Frontal cortex (tissue), 4 donors: ENCODE measurements around the gene SYT14. TPM values are rescaled to one million over a fixed set of nuclear protein-coding genes. Genes with fewer than 3 reads are reported as not detected.
"Not testable (repeated sequence)": the region's sequence is repeated elsewhere in the genome, so short reads cannot be mapped to it uniquely, and the experiment has no call there.

Experiments
- DNase-seq, 2 donors: peaks; one replicate each; pipeline ENCODE4 v3.0.0; 2012; ENCODE audit warnings: low spot score in 2 of 2
- FAIRE-seq: peaks from 2 replicates; lab custom pipeline; 2012; peaks lifted over from hg19 to GRCh38; lab: Jason Lieb, UNC
- total RNA-seq: library from RNA; depleted of rRNA; stranded (reverse); fragments of >200 nt; gene quantifications from one replicate; pipeline ENCODE4 v1.2.3, GENCODE V29; 2014
- donor health status: control.
- donor health status: control.
- donor health status: control.

The SYT14 gene
- total RNA-seq, 1 donor from 2014 or later, result 51.4 TPM

DNA sequence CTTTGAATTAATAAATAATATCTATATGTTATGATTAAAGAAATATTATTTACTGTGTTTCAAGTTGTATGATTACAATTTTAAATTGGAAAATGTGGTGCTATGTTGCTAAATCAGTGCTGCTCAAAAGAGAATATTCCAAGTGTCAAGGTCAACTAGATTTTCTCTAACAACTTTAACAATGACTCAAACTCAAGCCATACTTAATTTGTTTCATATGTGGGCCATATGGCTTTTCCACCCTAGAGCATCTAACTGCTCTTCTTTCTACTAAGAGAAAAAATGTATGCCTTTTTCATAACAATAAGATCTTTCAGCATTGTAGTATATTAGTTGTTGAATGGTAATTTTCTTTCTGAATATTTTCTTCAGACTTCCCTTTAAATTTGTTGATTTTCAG lies 8.3 kb upstream of the SYT14 start:
- DNase-seq (no peak), FAIRE-seq (no peak)

DNA sequence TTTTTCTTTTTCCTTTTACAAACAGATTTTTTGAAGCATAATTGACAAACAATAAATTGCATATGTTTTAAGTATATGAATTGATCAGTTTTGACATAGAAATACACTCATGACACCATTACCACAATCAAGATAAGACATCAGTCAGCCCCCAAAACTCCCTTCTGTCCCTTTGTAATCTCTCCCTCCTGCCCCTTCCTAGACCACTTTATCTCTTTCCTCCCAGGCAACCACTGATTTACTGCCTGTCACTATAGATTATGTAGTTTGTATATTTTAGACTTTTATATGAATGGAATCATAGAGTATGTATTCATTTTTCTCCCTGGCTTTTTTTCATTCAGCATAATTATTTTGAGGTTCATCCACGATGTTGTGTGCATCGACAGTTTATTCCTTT lies 6.9 kb upstream of the SYT14 start:
- FAIRE-seq (no peak), DNase-seq (no peak)

DNA sequence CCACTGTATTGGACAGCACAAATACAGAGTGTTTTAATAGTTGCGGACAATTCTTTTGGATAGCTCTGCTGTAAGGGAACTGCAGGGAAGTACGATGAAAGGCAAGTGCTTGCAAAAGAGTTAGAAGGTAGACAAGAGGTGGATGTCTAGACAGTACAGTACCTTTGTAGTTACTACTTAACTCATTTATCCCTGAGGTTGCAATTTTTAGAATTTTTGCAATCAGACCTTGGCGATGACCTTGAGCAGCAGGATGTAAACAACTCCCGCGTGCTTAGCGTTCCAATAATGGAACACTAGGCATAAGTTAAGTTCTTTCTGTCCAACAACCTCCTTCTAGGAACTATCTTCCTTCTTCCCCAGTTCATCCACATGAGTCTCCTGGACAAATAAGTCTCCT lies 1.9 kb upstream of the SYT14 start:
- FAIRE-seq (no peak), DNase-seq (no peak)

DNA sequence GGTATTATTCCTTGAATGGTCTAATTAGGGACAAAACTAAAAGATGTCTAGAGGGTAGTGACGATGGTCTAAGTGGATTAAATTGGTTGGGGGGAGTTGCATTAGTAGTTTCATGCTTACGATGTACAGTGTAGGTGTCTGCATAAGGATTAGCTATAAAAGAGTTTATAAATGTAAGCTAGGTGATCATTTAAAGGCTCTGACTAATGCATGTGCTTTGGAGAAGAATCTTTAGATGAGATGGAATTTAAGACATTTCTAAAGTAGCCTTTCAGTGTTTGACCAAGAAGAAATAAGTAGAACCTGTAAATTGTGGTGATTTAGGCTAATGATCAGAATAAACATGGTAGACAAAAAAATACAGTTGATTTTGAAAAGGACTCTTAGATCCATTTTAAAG lies 7.4 kb downstream of the SYT14 start:
- no peak for FAIRE-seq
- no peak for DNase-seq

DNA sequence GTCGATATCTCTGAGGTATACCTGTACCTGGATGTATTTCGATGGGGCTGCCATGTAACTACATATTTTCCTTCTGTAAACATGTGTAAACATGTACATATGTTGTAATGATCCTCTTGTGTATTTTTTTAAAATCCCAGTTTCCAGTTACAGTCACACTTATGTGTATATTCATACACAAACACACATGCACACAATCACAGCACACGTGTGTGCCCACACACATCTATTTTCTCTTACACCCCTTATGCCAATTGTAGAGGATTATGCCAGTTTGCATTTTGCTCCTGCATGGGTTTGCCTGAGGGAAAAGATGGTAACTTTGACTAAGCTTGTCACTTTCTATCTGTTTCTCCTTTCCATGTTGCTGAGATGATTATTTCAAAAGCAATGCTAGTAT lies 10.1 kb downstream of the SYT14 start:
- DNase-seq (no peak), FAIRE-seq (no peak)

DNA sequence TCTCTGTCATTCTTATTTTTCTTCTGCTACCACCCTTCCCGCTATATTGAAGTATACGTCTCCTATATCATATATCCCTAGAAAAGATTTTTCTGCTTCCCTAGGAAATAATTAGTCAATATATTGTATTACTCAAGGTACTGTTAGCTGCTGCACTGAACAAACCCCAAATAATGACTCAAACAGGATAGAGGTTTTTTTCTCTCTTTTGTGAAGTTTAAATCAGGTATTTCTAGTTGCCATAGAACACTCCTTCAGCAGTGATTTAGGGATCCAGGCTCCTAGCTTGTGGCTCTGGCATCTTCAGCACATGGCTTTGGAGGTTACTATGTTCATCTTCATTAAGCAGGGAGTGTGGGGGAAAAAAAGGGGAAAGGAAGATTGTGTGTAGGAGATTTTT lies 18.1 kb downstream of the SYT14 start:
- no peak for FAIRE-seq
- DNase-seq, result no peak

DNA sequence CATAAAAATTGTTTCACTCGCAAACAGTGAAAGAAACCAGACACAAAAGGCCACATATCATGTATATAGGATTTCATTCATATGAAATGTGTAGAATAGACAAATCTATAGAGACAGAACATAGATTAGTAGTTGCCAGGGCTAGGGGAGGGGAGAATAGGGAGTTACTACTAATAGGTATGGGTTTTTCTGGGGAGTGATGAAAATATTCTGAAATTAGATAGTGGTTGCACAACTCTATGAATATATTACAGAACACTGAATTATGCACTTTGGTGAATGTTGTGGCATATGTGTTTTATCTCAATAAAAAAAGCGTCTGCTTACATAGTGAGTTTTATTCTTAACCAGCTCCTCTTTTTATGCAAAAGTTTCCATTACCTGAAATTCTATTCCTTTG lies 21.6 kb downstream of the SYT14 start:
- FAIRE-seq, result no peak
- no peak for DNase-seq

DNA sequence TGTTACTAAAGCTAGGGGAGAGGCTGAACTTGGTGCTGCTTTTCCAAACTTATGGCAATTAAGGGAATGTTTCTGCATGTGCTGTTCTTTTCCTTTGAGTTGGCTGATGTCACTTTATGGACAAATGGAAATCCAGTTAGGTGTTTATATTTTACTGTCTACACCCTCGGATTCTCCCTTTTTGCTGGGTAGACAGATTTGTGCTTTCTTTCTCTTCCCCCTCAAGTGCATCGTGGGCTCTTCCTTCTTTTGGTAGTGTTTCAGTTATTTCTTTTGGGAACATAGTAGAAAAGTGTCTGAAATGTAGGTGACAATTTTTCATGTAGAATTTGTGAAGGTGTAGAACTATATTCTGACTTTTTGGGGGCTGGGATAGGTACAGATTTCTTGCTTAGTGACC lies 22.9 kb downstream of the SYT14 start:
- DNase-seq (no peak), FAIRE-seq (no peak)

DNA sequence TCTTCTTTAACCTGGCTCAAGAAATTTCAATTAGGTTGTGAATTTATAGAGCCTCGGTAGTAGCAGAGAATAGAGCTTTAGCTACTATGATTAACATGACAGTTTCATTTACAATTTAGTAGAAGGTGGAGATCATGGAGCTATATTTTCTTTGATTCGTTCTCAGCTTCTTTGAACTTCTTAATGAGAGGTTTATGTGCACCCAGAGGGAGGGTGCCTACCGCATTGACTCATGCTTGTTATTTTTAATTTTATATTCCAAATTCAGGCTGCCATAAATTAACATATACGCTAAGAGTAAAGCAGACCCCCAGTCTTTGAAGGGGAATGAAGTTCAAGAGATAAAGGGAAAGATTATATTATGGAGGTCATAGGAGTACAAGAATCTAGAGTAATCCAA lies 24.4 kb downstream of the SYT14 start:
- DNase-seq, result no peak
- no peak for FAIRE-seq

DNA sequence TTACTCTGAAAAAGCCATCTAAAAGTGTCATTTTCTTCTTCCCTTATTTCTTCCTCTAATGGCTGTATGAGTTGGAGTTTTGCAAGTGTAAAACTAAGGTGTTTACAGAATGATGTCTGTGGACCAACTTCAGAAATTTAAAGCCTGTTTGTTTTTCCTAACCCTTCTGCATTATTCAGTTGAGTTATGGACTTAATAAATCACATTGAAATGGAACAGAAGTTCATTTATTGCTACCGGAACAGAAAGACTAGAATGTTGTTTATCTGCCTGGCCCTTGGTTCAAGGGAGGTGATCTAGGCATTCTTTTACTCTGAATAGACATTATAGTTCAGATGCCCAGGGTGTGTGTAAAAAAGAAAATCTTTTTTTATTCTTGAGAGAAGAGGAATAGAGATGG lies 24.8 kb downstream of the SYT14 start:
- DNase-seq, result no peak
- FAIRE-seq, result no peak

DNA sequence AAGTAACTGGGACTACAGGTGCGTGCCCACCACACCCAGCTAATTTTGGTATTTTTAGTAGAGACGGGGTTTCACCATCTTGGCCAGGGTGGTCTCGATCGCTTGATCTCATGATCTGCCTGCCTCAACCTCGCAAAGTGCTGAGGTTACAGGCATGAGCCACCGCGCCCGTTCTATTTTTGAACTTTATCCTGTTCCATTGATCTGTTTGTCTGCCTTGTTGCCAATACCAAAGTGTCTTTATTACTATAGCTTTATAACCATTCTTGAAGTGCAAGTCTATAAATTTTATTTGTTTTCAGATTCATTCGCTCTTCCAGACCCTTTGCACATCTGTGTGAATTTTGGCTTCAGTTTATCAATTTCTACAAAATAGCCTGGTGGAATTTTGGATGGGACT lies 28.0 kb downstream of the SYT14 start:
- FAIRE-seq, result no peak
- no peak for DNase-seq

DNA sequence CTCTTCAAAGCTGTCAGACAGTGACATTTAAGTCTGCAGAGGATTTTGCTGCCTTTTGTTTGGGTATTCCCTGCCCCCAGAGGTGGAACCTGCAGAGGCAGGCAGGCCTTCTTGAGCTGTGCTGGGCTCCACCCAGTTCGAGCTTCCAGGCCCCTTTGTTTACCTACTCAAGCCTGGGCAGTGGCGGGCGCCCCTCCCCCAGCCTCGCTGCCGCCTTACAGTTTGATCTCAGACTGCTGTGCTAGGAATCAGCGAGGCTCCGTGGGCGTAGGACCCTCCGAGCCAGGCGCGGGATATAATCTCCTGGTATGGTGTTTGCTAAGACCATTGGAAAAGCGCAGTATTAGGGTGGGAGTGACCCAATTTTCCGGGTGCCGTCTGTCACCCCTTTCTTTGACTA lies 40.7 kb downstream of the SYT14 start:
- FAIRE-seq, DNase-seq: not testable (repeated sequence)

DNA sequence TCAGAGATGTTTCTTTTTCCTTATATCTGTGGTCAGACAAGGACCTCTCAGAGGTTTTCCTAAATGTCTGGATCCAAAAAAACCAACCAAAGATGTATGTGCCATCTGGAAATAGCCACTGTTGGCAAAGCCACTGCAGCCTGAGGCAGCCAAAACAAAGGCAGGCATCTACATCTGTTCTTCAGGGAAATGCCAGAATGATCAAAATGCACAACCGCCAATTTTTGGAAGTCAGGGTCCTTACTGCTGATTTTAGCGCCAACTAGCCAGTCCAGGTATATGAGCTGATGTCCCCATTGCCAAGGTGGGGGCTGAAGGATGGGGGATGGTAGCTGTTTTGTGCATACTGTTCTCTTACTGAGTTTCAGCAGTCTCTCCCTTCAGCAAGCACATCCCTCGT lies 45.9 kb downstream of the SYT14 start:
- FAIRE-seq (no peak), DNase-seq (no peak)

DNA sequence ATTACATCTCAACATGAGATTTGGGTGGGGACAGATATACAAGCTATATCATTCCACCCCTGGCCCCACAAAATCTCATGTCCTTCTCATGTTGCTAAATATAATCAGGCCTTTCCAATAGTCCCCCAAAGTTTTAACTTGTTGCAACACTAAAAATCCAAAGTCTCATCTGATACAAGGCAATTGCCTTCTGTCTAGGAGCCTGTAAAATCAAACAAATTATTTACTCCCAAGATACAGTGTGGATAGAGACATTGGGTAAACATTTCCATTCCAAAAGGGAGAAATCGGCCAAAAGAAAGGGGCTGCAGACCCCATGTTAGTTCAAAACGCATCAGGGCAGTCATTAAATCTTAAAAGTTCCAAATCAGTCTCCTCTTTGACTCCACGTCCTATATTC lies 47.0 kb downstream of the SYT14 start:
- DNase-seq (no peak), FAIRE-seq (no peak)

DNA sequence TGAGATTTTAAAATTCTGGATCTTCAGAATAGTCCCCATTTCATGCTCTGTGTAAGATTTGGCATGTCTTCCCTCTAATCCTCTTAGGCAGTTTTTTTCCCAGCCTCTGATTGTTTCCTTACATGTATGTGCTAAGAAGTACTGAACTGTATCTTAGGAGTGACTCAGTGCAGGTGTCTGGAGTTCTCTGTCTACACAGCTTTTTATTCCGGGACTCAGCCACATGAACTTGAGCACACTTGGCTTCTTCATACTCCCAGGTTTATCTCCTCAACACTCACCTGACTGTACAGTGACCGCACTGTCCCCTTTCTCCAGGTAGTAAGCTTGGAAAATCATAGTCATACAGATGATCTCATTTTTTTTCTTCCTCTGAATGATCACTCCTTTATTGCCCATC lies 50.7 kb downstream of the SYT14 start:
- no peak for FAIRE-seq

DNA sequence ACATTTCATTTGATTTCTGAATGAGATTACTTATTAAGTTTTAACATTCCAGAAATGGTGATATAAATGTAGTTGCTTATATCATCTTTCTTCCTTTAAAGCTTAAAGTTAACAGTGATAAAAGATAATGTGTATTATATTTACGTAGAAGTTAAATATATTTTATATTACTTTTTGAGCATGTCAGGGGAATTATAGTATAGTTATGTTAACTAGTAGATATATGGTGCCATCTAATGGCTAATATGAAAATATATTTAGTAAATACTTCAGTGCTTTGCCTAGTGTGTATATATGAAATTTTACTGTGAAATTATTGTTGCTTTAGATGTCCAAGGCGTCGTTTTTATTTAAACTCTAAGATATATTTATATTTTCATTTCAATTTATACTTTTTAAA lies 51.5 kb downstream of the SYT14 start:
- DNase-seq, result no peak
- FAIRE-seq, result peak; percentile 99

More for the DNA sequence above, 50.7 kb downstream of the SYT14 start:
- no peak for DNase-seq

DNA sequence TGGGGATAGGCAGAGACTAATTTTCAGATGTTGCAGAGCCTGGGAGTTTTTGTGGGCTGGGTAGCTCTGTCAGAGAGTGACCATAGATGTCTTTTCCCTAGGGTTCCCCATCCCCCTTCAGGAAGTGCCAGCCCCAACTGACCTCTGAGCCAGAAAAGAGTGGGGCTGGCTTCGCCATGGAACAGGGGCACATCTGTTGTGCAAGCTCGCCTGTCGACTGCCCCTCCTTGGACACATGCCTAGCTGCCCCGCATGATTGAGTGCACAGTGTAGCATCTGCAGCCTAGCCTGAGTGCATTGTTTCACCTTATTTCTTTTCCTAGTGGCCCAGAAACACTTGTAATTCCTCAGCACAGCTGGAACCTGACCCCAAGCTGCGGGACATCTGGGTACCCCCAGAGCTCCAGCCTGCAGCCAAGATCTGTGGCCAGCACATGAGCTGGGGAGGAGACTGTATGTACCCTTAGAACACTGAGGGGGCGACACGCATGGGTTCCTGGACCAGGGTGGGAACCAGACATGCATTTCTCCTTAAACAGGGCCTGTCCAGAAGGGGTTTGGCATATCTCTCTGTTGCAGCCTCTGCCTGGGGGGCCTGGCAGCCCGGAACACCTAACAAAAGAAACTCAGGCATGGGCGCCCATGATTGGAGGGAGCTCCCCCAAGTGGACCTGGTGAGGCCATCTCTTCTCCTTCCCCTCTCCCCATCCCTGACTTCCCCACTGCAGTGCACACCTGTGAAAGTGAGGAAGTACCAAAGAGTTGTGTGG lies 55.2 kb downstream of the SYT14 start:
- DNase-seq, result no peak
- no peak for FAIRE-seq

DNA sequence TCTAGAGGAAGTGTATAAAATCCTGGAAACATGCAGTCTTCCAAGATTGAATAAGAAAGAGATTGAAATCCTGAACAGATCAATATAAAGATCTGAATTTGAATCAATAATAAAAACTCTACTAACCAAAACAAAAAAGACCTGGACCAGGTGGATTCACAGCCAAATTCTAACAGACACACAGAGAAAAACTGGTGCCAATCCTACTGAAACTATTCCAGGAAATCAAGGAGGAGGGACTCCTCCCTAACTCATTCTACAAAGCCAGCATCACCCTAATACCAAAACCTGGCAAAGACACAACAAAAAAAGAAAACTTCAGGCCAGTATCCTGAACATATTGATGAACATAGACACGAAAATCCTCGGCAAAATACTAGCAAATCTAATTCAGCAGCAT lies 58.3 kb downstream of the SYT14 start:
- FAIRE-seq, result no peak
- no peak for DNase-seq

DNA sequence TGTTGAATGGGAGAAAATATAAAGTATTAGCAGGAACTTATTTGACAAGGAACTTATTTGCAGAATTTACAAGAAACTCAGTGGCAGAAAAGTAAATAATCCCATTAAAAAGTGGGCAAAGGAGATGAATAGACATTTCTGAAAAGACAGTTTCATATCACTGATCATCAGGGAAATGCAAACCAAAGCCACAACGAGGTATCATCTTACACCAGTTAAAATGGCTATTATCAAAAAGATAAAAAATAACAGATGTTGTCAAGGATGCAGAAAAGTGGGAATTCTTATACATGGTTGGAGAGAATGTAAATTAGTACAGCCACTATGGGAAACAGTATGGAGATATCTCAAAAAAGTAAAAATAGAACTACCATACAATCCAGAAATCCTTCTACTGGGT lies 61.0 kb downstream of the SYT14 start:
- FAIRE-seq, result no peak
- DNase-seq, result no peak

DNA sequence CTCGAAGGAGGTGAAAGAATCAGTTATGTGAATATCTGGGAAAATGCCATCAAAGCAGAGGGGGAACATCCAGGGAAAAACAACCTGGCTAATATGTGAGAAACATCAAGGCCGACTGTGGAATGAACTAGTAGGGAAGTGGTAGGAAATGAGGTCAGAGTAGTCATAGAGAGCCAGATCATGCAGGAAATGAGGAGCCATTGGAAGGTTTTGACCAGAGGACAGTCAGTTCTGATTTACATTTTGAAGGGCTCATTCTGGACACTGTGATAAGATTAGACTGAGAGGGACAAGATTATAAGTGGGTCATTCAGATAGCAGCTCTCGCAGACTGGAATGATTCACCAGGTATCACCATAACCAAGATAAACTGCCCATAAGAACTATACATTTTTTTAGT lies 63.7 kb downstream of the SYT14 start:
- FAIRE-seq, result no peak
- DNase-seq, result no peak

DNA sequence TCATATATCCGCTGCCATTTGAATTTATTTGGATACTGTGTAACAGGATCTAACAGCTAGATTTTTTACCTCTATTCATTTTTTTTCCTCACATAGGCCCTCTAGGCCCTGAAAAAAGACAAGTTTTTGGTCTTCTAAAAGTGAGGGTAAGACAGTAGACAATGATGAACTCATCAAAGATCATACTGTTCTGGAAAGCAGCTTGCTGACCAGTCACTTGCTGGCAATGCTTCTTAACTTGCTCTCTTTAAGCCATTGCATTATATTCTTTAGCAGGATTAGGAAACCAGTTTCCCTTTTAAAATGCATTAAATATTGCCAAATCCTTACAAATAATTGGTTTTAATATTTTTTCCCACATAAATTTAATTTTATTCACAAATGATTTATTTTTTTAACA lies 65.5 kb downstream of the SYT14 start:
- no peak for FAIRE-seq
- DNase-seq, result no peak

DNA sequence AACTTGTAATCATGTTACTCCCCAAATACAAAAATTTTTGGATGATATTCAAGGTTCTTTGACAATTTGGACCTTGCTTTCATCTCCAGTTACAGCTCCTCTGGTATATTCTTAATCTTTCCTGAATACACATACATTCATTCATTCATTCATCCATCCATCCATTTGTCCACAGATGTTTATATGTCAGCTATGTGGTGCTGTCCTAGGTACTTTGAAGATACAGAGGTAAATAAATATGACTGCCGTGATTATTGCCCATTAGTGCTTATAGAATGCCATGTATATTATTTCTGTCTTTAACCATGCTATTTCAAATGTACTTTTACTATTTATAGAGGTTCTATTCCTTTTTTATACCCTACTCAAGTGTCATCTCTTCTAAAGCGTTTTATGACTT lies 72.1 kb downstream of the SYT14 start:
- no peak for DNase-seq
- FAIRE-seq, result no peak
